Stimulated activated CD4-positive, alpha-beta T cell treated with anti-CD3 and anti-CD28 coated beads, Interleukin-12 subunit alpha, Interleukin-12 subunit beta, amount 100 ng/mL, for 24 hours (primary cell): ENCODE data around the gene FKBP5.
"Not testable (repeated sequence)": the region's sequence is repeated elsewhere in the genome, so short reads cannot be mapped to it uniquely, and the experiment has no call there.

ENCODE experiments used
- DNase-seq, 2 experiments: peaks; one replicate each; pipeline ENCODE4 v3.0.0-alpha.2; 2020; ENCODE audit warnings: low read depth in 2 of 2

The FKBP5 gene

DNA sequence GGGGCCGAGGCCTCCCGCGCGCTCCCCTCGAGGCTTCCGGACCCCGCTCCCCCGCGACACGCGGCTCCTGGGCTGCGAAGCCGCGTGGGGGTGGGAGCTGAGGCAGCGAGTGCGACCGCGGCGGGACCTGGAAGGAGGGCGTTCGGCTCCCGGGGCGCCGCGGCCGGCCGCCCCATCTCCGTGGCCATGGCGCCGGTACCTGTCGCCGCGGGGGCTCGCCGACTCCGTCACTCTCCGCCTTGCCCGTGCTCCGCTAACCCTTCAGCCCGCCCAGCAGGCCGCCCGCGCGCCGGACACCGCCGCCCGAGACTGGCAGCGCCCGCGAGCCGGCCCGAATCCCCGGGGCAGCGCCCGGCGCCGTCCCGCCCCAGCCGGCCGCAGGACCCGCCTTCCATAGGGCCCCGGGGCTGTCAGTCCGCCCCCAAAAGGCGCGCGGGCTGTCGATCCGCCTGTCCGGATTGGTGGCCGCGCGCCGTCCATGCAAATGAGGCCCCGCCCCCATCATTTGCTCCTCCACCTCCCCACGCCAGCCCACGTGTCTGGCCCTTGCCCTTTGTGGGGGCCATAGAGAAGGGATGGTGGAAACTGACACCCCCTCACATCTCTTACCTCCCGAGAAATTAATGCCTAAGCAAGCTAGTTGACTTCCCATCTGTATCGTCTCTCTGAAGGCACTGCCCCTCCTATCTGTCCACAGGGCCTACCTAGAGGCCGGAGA lies at the start of gene FKBP5:
Gene FKBP5, minus strand, starts transcription at position 311 of the 718 bp plus-strand sequence. CDS start 46,091 bp downstream, outside the sequence.
- DNase-seq = peak; percentile 81 to 89

DNA sequence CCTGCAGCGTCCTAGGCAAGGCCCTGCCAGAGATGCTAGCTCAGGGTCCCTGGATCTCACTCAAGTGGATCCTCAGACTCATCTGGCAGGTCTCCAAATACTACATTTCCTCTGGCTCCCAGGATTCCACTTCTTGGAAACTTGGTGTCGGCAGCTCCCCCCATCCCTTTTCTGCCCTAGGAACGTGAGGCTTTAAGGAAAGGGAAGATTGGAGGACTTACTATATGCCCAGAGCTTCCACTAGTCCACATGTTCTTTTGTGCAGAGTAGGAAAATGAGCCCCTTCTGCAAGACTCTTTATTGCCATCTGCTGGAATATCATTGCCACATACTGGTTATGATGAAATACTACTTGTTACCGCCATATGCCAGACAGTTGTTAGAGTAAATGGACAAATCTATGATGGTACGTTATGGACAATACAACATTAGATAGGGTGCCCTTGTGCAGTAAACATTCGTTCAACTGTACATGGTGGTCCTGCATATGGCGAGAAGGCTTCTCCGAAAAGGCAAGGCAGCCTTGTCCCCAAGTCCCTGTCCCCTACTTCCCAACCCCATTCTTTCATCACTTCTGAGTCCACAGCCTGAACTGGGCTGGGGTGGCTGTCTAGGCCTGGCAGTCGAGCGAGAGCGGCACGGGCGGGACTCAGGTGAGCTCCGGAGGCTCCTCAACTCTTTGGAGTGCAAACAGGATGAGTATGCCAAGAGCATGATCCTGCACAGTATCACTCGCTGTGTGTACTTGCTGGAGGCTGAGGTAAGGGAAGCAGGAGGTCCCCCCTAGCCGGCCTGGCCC lies 48.9 kb upstream of the FKBP5 start:
- no peak for DNase-seq

DNA sequence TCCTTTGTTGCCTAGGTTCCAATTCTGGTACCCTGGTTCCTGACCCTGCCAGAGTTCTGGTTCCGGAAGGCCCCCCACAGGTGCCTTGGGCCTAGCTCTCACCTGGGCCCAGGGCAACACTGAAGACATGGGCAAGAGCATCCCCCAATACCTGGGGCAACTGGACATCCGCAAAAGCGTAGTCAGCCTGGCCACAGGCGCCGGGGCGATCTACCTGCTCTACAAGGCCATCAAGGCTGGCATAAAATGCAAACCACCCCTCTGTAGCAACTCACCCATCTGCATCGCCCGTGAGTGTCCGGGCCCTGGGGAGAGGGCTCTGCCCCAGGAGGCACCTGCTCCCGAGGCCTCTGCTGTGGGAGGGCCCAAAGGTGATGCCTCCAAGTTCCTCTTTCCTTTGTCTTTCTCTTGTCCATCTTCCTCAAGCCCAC lies 48.3 kb upstream of the FKBP5 start, which contains the start of gene ARMC12:
Gene ARMC12, plus strand, starts transcription at position 51 of the 431 bp plus-strand sequence. Its CDS starts 77 bp downstream, at position 128.
- DNase-seq = no peak

DNA sequence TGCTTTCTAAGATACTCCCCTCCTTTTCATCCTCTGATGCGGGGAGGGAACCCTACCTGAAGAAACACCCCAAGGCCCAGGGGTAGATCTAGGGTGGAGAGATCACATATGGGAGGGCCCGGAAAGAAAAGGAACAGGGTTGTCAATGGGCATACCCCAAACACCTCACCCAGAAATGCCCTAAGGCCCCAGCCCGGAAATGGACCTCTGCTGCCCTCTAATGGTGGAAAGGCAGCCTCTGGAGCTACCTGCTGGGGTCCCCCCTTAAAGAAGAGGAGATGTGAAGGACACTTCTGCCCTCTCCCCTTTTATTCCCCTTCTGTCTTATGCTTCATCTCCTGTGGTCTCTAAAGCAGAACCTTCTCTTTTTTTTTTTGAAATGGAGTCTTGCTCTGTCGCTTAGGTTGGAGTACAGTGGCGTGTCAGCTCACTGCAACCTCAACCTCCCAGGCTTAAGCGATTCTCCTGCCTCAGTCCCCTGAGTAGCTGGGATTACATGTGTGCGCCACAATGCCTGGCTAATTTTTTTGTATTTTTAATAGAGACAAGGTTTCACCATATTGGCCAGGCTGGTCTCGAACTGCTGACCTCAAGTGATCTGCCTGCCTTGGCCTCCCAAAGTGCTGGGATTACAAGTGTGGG lies 47.7 kb upstream of the FKBP5 start:
- DNase-seq = peak; percentile 67 to 86

DNA sequence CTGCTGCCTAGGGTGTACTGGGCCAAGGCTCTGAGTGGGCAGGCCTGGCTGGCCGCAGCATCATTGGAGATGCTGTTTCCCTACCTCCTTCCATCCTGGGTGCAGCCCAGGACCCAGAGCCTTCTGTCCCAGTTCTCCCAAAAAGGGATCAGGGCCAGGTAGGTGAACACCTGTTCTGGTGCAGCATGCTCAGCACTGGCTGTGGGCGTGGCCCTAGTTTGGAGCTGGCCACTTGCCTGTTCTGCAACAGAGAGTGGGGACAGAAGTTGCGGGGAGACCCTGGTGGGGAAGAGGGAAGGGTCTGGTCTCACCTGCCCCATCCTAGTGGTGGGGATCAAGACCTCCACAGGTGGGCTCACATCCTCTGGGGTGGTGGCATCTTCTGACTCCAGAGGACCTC lies 46.7 kb upstream of the FKBP5 start:
- DNase-seq = no peak

DNA sequence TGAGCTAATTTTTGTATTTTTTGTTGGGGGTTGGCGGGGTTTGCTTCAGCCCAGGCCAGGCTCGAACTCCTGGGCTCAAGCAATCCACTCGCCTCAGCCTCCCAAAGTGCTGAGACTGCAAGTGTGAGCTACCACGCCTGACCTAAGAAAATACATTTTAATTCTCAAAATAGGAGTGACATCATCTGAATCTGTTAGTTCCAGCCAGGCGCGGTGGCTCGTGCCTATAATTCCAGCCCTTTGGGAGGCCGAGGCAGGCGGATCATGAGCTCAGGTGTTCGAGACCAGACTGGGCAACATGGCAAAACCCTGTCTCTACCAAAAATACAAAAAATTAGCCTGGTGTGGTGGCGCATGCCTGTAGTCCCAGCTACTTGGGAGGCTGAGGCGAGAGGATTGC lies 45.6 kb upstream of the FKBP5 start:
- not testable (repeated sequence) for DNase-seq

DNA sequence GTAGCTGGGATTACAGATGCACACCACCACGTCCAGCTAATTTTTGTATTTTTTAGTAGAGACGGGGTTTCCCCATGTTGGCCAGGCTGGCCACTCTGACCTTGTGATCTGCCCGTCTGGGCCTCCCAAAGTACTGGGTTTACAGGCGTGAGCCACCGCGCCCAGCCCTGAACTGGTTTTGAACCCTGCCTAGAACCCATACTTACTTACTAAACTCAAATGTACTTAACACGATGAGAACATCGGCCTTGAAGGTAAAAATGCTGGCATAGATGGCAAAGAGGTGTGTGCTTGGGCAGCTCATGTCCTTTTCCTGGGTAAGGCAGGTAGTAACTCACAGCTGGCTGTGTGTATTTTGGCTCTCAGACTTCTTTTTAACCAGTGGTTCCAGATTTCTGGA lies 44.9 kb upstream of the FKBP5 start:
- no peak for DNase-seq

DNA sequence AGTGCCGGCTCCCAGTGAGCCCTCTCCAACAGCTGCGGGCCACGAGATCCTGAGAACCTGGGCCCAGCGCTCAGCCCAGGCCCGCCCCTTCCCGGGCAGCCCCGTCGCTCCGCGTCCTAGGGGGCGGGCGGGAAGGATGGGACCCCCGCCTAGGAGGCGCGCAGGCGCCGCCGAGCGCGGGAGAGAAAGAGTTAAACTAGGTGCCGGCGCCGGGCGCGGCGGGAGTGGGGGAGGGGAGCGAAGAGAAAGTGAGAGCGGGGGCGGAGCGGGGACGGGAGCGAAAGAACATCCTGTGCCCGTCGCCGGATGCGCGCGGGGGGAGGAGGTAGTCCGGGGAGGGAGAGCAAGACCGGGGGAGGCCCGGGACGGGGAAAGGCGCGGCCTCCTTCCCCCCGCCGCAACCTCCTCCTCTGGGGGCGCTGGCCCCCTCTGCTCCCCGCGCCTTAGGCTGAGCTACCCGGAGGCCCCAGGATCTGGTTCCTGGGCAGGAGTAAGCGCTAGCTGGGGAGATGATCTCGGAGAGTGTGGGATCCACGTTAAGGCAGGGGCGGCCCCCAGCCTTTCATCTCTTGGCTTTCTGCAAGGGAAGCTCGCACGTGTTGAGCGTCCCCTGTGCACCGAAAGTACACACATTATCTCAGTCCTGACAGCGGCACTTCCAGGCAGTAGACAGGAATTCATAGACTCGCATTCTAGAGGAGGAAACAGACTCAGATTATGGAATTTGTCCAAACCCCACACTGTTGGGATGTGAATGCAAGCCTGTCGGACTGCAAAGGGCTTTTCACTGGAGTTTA lies 43.2 kb upstream of the FKBP5 start:
- peak; percentile 87 to 96 for DNase-seq

DNA sequence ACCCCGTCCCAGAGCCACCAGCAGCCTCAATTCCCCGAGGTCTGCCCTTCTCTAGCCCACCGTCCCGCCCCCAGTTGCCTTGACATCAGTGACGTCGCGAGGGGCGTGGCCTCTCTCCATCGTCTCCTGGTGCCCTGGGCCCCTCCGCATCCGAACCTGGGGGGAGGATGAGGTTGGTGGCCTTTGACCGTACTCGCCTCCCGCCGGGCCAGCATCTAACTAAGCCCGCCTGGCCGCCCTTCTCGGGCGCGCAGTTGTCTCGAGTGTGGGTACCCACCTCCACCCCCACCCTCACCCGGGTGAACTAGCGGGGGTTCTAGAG lies 42.7 kb upstream of the FKBP5 start:
- DNase-seq = peak; percentile 83 to 96

DNA sequence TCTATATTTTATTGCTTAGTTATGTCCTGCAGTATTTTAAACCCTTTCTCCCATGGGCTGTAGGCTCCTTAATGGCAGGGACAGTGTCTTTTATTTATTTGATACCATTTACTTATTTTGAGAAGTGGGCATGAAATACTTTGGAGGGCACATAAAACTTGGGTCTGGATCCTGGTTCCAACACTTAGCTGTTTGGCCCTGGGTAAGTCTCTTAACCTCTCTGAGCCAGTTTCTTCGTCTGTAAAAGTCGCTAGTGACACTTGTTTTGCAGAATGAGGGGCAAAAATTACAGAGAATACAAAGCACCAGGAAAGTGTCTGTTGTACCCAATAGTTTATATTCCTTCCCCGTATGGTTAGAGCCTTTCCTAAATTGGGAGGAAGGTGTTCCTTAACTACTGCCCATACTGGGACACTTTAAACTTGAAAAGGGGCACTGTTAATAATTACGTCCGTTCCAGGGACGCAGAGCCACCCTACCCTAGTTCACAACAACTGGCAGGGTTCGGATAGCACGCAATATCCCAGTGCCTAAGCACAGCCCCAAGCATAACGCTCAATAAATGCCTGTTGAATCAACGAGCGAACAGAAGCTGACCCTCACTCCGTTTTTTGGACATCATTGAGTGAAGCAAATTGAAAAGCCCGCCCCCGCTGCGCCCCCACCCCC lies 42.2 kb upstream of the FKBP5 start:
- DNase-seq = no peak

DNA sequence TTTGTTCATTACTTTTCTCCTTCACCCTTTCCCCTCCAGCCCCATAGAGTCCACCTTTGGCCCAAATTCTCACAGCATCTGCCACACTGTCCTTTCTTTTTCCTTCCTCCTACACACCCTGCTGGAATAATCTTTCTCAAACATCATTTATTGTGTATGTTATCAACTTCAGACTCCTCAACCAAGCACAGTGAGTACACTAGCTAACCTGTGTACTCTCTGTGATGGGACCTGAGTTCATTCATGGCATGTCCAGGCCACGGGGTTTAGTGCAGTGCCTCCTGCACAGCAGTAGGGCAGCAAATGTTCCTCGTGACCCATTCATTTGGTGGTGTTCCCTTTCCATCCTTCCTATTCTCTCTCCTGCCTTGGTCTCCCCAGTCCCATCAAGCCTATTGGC lies 41.0 kb upstream of the FKBP5 start:
- DNase-seq = no peak

DNA sequence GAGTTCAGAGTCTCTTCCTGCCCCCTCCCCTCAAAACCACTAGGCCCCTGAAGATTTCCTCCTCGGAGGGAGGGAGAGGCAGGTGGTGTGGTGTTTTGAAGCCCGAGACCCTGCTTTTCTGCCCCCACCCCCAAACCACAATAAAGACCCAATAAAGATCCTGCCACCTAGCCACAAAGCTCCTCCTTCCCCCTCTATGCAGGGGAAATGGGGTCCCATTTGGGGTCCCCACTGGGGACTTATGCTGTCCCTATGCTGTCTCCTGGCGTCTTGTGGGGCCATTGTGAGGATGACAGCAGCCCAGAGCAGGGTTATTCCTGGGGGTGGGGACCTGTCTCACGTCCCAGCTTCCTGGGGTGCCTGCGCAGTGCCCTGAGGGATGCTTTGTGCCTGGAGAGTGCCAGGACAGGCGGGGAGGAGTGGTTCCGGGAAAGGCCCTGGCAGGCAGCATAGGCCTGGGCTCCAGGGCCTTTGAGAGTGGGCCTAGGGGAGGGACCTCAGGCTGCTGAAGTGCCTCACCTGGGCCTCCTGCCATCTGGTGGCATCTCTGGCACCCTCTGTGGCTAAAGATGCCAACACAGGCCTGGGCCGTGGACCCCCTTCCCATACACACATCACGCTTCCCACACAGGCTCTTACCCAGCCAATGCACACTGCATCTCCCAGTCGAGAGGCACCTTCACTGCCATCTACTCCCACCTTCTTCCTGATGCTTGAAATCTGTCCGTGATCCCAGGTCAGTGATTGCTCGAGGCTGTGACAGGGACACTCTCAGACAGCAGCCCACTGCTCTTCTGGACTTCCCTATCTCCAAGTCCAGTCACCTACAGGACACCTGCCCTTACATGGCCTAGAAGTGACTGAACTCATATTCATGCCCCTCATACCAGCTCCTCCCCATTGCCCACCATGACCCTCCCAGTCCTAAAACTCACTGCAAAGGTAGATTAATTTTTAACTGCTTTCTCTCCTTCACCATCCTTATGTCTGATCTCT lies 40.3 kb upstream of the FKBP5 start:
- DNase-seq = no peak

DNA sequence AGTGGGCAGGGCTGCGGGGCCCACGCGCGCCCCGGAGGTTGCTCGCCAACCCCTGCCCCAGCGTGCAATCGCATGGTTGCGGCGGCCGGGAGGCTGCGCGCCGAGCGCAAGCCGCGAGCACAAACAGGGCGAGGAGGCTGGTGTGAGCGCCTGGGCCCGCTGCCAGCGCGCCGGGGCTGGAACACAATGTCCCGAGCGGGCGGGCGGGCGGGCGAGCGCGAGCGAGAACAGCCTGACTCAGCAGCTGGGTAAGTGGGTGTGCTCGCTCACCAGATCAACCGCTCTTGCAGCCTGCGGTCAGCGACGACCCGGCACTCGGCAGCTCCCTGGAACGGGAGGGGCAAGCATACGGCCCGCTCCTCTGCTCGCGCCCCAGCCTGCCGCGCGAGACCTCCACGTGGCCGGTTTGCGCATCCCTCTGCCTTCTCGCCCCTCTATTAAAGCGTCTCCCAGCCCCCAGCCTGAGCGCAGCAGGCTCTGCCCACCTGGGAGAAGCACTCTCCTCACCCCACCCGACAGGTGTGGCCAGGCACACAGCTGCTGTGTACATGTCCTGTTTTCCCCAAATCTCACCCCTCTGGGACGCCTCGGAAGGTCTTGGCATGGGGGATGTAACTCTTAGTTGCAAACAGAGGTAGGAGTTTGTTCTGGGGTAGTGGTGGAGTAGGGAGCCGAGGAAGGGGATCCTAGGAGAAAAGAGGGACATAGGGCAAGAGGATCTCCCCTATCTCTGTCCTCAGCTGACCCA lies 39.4 kb upstream of the FKBP5 start:
- peak; percentile 65 to 75 for DNase-seq

DNA sequence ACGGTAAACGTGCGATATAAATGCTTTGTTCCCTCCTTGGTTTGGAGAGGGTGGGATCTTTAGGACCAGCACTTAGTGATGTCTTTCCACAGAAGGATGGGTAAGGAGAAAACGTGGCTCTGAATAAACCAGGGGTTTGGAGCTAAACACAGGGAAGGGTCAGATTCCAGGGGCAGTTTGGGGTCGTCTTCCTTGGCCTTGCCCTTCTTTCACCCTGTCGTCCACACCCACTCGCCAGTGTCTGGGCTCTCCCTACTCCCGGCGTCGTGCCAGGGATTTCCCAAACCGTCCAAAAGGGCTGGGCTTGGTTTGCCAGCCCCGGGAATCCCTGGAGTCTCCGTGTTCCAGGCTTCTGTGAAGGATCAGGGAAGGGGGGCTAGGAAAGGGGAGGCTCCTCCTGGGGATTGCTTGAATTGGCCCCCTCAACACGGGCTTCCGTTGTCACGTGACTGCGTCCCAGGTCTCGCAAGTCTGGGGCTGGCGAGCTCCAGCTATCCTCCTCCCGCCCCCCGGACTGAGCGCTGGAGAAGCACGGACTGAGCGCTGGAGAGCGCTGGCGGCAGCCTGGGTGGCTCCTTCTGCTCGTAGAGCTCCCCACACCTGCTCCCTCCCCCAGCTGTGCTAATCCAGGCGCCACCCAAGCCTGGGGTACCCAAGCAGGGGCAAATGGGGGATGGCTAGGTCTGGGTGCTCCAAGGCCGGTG lies 38.7 kb upstream of the FKBP5 start:
- DNase-seq = no peak

DNA sequence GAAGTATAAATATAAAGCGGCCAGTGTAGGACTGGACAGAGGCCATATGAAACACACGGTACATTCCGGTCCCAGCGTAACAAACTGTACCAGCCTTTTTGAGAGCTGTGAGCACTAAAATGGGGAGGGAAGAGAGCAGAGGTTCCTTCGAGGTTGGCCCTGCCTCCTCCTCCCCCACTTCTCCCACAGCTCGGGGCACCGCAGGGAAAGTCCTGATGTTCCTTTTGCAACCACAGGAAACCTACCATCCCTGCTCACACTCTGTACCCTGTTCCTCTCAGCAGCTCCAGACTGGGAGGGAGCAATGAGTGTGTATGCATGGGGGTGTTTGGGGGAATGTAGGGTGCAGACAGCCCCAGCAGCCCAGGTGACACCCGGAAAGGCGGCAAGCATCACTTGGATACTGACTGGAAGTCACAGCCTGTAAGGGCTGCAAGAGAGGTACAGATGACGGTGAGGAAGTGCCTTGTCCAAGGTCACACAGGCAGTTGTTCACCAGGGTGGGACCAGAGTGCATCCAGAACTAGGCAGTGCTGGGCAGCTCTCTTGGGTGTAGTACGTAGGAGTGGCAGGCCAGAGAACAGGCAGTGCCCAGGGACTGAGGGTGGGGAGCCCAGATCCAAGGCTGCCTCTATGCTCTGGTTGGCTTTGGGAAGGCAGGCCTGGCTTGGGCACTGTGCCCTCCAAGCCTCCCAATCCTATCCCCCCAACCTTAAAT lies 37.2 kb upstream of the FKBP5 start:
- no peak for DNase-seq

DNA sequence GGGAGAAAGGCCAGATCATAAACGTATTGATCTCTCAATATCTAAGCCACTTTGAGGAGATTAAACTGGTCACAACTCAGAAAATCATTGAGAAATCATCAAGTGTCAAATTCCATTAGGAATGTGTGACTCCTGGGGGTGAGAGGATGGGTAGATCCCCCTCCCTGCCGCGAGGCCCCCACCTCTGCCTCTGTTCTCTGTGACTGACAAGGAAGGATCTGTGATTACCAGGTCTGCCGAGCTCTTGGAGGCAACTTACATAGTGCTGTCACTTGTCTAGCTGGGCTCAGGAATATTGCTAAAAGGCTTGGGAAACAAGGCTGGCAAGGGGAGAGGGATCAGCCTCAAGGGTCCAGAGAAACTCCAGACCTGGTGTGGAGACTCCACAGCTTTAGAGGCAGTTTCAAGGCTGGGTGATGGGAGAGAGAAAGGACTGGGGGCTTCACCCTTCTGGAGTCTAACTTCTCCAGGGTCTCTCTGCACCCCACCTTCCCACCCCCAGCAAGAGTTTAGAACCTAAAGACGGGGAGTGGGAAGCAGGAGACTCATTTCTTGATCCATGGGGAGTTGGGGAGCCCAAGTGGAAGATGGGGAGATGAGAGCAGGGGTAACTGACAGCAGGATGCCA lies 36.5 kb upstream of the FKBP5 start:
- DNase-seq = no peak

DNA sequence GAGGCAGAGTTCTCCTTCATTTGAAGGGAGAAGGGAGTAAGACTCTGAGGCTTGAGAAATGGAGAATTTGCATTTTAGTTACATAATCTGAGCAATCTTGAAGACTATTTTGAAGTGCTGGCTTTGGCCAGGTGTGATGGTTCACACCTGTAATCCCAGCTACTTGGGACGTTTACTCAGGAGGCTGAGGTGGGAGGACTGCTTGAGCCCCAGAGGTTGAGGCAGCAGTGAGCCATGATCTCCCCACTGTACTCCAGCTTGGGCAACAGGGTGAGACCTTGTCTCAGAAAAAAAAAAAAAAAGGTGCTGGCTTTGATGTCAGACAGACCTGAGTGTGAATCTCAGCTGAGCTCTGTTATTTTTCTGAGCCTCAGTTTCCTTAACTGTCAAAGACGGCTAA lies 35.8 kb upstream of the FKBP5 start:
- DNase-seq = no peak

DNA sequence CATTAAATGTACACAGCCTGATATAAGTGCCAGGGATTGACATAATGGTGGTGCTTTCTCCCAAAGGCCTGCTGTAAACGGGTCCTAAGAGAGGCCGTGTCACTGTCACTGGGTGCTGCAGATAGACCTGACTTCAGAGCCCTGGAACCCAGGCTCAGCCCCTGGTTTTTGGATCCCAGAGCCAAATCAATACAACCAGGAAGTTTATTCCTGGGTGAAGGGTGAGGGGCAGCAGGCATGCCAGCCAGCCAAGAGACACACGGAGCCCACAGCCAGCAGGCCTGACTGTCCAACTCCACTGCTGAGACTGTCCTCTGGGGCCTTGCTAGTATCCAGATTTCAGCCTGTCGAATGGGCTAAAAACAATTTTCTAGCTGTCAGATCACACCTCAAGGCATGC lies 35.3 kb upstream of the FKBP5 start:
- DNase-seq = no peak
